HepG2 (cell line): ENCODE measurements around the gene LENEP. TPM values are rescaled to one million over a fixed set of nuclear protein-coding genes. Genes with fewer than 3 reads are reported as not detected.

Experiments
- ATF1 ChIP-seq: IDR thresholded peaks from 2 replicates; pipeline ENCODE4 v1.6.1; 2016; ENCODE audit warnings: mild to moderate bottlenecking, control low read depth
- KLF12 ChIP-seq: sonication (generic); formaldehyde crosslinking; IDR thresholded peaks from 2 replicates; pipeline ENCODE4 v1.4.0; 2020; ENCODE audit warnings: missing genetic modification reagents, borderline replicate concordance
- MIER3 ChIP-seq: IDR thresholded peaks from 2 replicates; pipeline ENCODE4 v1.6.1; 2016; ENCODE audit warnings: missing compliant biosample characterization, borderline replicate concordance
- NBN ChIP-seq: fragments of 450-650 bp; conservative IDR thresholded peaks from 2 replicates; pipeline ENCODE4 v1.6.1; 2017
- NKX3-1 ChIP-seq: sonication (generic); formaldehyde crosslinking; IDR thresholded peaks from 2 replicates; pipeline ENCODE4 v1.5.0; 2020; ENCODE audit warnings: missing genetic modification reagents
- PCBP2 ChIP-seq: fragments of 200-400 bp; formaldehyde crosslinking; optimal IDR thresholded peaks from 2 replicates; pipeline ENCODE3; 2018; ENCODE audit warnings: low read length, low read depth; ENCODE audit not compliant: poor library complexity, severe bottlenecking
- PHF21A ChIP-seq: sonication (generic); formaldehyde crosslinking; IDR thresholded peaks from 2 replicates; pipeline ENCODE4 v1.5.0; 2020; ENCODE audit warnings: mild to moderate bottlenecking, missing genetic modification reagents
- PRPF4 ChIP-seq: fragments of 200-400 bp; formaldehyde crosslinking; IDR thresholded peaks from 2 replicates; pipeline ENCODE4 v1.6.1; 2016; ENCODE audit warnings: low read length, low read depth; ENCODE audit not compliant: poor library complexity, severe bottlenecking
- SPEN ChIP-seq: sonication (generic); formaldehyde crosslinking; IDR thresholded peaks from 2 replicates; pipeline ENCODE4 v1.5.1; 2020; ENCODE audit warnings: low read depth, mild to moderate bottlenecking, missing genetic modification reagents
- TSC22D2 ChIP-seq: sonication (generic); formaldehyde crosslinking; IDR thresholded peaks from 2 replicates; pipeline ENCODE4 v1.5.1; 2020; ENCODE audit warnings: missing genetic modification reagents, mild to moderate bottlenecking, borderline replicate concordance
- ZC3H13 ChIP-seq: sonication (generic); formaldehyde crosslinking; IDR thresholded peaks from 2 replicates; pipeline ENCODE4 v1.8.1; 2023; ENCODE audit warnings: mild to moderate bottlenecking, missing genetic modification reagents, moderate library complexity
- ZNF143 ChIP-seq: sonication (generic); formaldehyde crosslinking; IDR thresholded peaks from 2 replicates; pipeline ENCODE4 v1.4.0; 2020; ENCODE audit warnings: missing genetic modification reagents
- ZNF331 ChIP-seq: sonication (generic); formaldehyde crosslinking; IDR thresholded peaks from 2 replicates; pipeline ENCODE4 v1.4.0; 2020; ENCODE audit warnings: missing genetic modification reagents
- ZNF556 ChIP-seq: sonication (generic); formaldehyde crosslinking; IDR thresholded peaks from 2 replicates; pipeline ENCODE4 v1.4.0; 2020; ENCODE audit warnings: mild to moderate bottlenecking, missing genetic modification reagents, borderline replicate concordance
- ZNF660 ChIP-seq: sonication (generic); formaldehyde crosslinking; IDR thresholded peaks from 2 replicates; pipeline ENCODE4 v1.5.1; 2020; ENCODE audit warnings: mild to moderate bottlenecking, low read depth, missing genetic modification reagents, borderline replicate concordance
- ZNF83 ChIP-seq: sonication (generic); formaldehyde crosslinking; IDR thresholded peaks from 2 replicates; pipeline ENCODE4 v1.4.0; 2020; ENCODE audit warnings: missing genetic modification reagents, mild to moderate bottlenecking, borderline replicate concordance
- polyA plus RNA-seq, 8 experiments: library from polyadenylated mRNA; depleted of rRNA in 3 of 8; stranded (reverse) in 7 of 8; unstranded in 1 of 8; fragments of >200 nt; fragmentation: Illumina TruSeq in 4 of 8; extraction: Trizol in 4 of 8; gene quantifications; 2 replicates each; pipeline versions ENCODE4 v1.2.1 to v1.2.3, GENCODE V29; 2011 to 2016; ENCODE audit warnings: low read depth in 4 of 8, missing spikeins in 1 of 8, mixed read lengths in 1 of 8; ENCODE audit not compliant: insufficient read depth in 1 of 8
- total RNA-seq, 5 experiments: library from RNA; depleted of rRNA; stranded (reverse); fragments of >200 nt; fragmentation: Illumina TruSeq; extraction: Trizol; gene quantifications; 2 replicates each; pipeline ENCODE4 v1.2.3, GENCODE V29; 2016; ENCODE audit warnings: low read depth in 1 of 5
- TF ChIP-seq, protein P1 (sequence below): sonication (generic); formaldehyde crosslinking; IDR thresholded peaks from 2 replicates; pipeline ENCODE4 v1.5.0; 2020; ENCODE audit warnings: mild to moderate bottlenecking, missing genetic modification reagents, borderline replicate concordance
- TF ChIP-seq, protein P2 (sequence below): IDR thresholded peaks from 2 replicates; pipeline ENCODE4 v1.4.0; 2020; ENCODE audit warnings: mild to moderate bottlenecking, missing genetic modification reagents
- TF ChIP-seq, protein P3 (sequence below): sonication (generic); formaldehyde crosslinking; conservative IDR thresholded peaks from 2 replicates; pipeline ENCODE4 v1.8.0; 2022; ENCODE audit warnings: mild to moderate bottlenecking, moderate library complexity, missing genetic modification reagents

Gene LENEP
- total and polyA plus RNA-seq, 2 of the 13 experiments (the other 11 are each of a cell fraction or from before 2014, with no cell fraction given) = 0.29 TPM; not detected in 1

DNA sequence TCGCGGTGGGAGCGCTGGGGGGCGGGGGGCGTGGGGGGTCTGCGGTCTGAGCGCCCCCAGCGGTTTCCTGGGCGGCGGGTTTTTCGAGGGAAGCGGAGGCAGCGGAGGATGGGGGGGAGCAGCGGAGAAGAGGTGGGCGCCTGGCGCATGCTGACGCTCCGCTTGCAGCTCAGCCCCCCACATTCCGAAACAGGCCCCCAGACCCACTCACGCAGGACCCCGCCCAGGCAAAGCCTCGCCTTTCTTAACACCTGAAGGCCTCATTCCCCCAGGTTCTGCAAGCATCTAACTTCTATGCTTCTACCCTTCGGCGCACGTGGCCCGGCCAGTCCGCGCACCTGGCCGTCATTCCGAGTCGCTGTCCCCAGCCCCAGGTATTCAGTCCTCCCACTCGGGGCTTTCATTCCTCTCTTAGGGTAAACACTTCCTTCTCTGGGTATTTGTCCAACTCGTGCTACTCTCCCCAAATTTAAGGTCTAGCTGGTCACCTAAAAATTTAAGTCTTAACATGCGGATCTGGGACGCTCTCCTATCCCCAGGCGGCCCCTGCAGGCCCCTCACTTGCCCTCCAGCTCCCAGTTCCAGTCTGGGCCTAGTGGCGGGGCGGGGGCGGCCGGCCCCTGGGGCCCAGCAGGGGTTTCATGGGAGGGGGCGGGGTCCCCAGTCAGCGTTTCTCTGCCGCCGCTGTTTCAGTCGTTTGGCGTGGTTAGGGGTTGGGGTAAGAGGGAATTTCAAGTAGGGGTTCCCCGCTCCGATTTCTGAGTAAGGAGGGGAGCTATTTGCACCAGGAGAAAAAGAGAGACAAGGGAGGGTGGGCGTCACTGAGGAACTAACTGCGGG lies 6.4 kb downstream of the LENEP start (continued):
- TF ChIP-seq NKX3-1 (no peak), NBN (no peak), ZNF660 (CRISPR knock-in tag) (no peak), ZNF331 (CRISPR knock-in tag) (no peak), ZNF556 (CRISPR knock-in tag) (no peak), MIER3 (CRISPR knock-in tag) (no peak), ATF1 (CRISPR knock-in tag) (no peak), PHF21A (CRISPR knock-in tag) (peak; percentile 38; the same call in 1 of the 2 replicates), PCBP2 (no peak), ZC3H13 (CRISPR knock-in tag) (no peak), PRPF4 (no peak), ZNF83 (CRISPR knock-in tag) (no peak), SPEN (CRISPR knock-in tag) (no peak; the same call in 1 of the 2 replicates), ZNF143 (CRISPR knock-in tag) (no peak), TSC22D2 (CRISPR knock-in tag) (no peak), KLF12 (peak; percentile 38; the same call in 1 of the 2 replicates)
- TF ChIP-seq, protein P1, sequence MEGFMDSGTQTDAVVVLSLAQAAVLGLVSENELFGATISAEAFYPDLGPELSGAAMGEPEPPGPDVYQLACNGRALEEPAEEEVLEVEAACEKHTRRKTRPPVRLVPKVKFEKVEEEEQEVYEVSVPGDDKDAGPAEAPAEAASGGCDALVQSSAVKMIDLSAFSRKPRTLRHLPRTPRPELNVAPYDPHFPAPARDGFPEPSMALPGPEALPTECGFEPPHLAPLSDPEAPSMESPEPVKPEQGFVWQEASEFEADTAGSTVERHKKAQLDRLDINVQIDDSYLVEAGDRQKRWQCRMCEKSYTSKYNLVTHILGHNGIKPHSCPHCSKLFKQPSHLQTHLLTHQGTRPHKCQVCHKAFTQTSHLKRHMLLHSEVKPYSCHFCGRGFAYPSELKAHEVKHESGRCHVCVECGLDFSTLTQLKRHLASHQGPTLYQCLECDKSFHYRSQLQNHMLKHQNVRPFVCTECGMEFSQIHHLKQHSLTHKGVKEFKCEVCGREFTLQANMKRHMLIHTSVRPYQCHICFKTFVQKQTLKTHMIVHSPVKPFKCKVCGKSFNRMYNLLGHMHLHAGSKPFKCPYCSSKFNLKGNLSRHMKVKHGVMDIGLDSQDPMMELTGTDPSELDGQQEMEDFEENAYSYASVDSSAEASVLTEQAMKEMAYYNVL (CRISPR knock-in tag) = peak; percentile 45; the same call in 1 of the 2 replicates
- TF ChIP-seq, protein P2, sequence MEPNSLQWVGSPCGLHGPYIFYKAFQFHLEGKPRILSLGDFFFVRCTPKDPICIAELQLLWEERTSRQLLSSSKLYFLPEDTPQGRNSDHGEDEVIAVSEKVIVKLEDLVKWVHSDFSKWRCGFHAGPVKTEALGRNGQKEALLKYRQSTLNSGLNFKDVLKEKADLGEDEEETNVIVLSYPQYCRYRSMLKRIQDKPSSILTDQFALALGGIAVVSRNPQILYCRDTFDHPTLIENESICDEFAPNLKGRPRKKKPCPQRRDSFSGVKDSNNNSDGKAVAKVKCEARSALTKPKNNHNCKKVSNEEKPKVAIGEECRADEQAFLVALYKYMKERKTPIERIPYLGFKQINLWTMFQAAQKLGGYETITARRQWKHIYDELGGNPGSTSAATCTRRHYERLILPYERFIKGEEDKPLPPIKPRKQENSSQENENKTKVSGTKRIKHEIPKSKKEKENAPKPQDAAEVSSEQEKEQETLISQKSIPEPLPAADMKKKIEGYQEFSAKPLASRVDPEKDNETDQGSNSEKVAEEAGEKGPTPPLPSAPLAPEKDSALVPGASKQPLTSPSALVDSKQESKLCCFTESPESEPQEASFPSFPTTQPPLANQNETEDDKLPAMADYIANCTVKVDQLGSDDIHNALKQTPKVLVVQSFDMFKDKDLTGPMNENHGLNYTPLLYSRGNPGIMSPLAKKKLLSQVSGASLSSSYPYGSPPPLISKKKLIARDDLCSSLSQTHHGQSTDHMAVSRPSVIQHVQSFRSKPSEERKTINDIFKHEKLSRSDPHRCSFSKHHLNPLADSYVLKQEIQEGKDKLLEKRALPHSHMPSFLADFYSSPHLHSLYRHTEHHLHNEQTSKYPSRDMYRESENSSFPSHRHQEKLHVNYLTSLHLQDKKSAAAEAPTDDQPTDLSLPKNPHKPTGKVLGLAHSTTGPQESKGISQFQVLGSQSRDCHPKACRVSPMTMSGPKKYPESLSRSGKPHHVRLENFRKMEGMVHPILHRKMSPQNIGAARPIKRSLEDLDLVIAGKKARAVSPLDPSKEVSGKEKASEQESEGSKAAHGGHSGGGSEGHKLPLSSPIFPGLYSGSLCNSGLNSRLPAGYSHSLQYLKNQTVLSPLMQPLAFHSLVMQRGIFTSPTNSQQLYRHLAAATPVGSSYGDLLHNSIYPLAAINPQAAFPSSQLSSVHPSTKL (CRISPR knock-in tag) = peak; percentile 36; the same call in 1 of the 2 replicates
- TF ChIP-seq, protein P3, sequence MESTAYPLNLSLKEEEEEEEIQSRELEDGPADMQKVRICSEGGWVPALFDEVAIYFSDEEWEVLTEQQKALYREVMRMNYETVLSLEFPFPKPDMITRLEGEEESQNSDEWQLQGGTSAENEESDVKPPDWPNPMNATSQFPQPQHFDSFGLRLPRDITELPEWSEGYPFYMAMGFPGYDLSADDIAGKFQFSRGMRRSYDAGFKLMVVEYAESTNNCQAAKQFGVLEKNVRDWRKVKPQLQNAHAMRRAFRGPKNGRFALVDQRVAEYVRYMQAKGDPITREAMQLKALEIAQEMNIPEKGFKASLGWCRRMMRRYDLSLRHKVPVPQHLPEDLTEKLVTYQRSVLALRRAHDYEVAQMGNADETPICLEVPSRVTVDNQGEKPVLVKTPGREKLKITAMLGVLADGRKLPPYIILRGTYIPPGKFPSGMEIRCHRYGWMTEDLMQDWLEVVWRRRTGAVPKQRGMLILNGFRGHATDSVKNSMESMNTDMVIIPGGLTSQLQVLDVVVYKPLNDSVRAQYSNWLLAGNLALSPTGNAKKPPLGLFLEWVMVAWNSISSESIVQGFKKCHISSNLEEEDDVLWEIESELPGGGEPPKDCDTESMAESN (CRISPR knock-in tag) = no peak
